SK-MEL-5 (cell line): ENCODE measurements around the gene ARHGAP28. TPM values are rescaled to one million over a fixed set of nuclear protein-coding genes. Genes with fewer than 3 reads are reported as not detected.

ENCODE experiments used
- DNase-seq: peaks from one replicate; pipeline ENCODE4 v3.0.0-alpha.2; 2016; ENCODE audit warnings: low read depth, low spot score
- in situ Hi-C: cut with HindIII; loops from 2 replicates; pipeline ENCODE4 v1.10.0; 2016; ENCODE audit warnings: low sequenced_read_pairs, high pct_unique_total_duplicates, low pct_unique_long_range_greater_than_20kb
- total RNA-seq: library from RNA; depleted of rRNA; stranded (reverse); fragments of >200 nt; shearing (Covaris generic); gene quantifications from 2 replicates; pipeline ENCODE4 v1.2.3, GENCODE V29; 2014

The ARHGAP28 gene
- total RNA-seq, 1 experiment from 2014 or later, result 1.8 TPM

DNA sequence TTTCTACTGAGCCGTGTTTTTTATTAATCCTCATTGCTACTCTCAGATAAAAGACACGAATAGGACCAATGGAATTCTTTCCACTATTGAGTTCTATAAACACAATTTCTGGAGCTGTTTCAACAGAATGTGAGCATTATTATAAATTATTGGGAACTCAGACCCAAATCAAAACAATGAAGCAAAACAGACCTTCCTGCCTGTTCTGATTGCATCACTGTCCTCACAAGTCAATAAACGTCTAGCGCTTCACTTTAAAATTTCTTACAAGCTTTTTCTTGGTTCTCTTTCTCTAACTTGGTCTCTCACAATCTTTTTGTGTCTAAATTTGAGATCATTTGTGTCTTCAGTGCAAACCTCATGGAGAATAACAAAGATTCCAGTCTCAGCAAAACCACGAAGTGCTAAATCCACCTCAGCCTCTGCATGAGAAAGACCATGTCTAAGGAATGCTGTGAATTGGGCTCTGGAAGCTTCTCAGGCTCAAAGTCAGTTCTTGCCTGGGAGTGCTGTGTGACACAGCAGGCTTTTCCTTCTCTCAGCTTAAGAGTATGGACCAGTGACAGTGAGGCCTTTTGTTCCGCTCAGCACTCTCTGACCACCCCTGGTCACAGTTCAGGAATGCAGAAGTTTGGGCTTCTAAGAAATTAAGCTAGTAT is 22.8 kb downstream of the ARHGAP28 start:
- in situ Hi-C loops, result no loop called here
- DNase-seq, result peak; percentile 30

DNA sequence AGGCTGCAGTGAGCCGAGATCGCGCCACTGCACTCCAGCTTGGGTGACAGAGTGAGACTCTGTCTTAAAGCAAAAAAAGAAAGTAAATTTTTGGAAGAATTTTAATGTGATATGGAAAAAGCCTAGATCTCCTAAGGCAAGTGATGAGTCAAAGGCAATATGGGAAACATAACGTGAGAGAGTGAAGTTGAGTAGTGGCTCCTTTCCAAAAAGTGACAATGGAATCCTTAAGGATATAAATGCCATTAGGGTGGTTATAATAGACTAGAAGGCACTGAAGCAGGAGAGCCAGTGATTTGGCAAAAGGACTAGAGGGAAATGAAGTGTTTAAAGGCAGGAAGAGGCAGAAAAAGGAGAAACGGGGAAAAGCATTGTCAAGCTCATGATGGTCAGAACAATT is 25.6 kb downstream of the ARHGAP28 start:
- in situ Hi-C loops, result no loop called here
- DNase-seq, result no peak

DNA sequence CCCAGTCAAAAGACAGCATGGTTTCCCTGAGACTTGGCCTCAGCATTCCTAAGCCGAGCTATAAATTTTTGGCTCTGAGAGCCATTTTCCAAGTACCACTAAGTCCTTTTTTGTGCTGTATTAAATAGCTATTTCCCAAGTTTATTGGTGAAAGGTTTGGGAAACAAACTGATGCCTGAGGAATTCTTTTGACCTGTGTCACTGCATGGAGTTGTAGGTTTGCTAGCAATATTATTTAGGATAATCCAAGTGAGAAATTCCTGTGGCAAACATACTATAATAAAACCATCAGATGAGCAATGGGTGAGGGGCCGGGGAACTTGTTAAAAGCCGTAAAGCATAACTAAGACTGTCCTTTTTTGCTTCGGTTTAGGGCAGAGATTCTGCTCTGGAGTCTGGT is 28.4 kb downstream of the ARHGAP28 start:
- in situ Hi-C loops, result no loop called here
- no peak for DNase-seq

DNA sequence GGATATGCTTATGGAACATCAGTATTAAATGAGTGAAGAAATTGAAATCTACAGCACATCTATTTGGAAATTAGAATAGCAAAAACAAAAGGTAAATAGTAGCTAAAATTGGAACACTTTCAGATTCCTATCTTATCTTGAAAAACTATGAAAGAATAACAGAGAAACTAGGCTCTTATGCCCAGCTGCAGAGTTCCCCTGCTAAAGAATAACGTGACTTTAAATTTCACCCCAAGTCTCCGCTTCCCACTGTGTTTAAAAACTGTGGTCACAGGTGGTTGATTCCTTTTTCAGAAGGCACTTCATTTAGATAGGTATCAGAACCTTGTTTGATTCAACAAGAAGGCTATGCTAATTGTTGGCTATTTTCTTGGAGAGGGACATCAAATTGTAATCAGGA is 30.1 kb downstream of the ARHGAP28 start:
- in situ Hi-C loops, result no loop called here
- DNase-seq, result no peak

DNA sequence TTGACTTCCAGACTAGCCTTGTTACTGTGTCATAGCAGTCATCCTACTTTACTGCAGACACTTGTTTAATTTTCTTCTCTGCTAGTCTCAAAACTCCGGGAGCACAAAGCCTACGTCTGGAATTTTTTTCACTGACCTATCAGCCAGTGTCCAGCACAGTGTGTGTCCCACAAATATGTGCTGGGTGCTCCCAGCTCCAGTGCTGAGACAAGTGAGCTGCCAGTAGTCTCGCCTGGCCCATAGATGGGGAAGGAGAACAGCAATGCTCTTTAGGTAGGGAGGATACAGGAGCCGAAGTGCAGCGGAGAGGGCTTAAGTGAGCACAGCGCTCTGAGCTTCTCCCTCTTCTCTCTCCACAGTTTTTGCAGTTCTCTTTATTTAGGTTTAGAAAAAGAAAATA is 34.0 kb downstream of the ARHGAP28 start:
- DNase-seq, result no peak
- in situ Hi-C loops, result no loop called here

DNA sequence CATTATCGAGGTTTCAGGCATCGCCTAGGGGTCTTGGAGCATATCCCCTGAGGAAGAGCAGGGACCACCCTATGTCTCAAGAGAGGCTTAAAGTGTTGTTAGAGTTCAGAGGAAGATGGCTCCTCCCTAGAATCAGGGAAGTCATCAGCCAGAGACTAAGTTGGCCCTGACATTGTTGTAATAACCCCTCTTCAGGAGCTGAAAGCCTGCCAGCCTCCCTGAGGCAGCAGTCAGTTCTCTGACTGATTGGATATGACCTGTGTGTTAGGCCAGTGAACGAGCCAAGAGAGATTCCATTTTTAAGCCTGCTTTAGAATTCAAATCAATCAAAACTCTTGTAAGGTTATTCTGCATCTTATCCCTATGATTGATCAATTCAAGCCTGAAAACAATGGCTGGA is 34.9 kb downstream of the ARHGAP28 start:
- DNase-seq, result no peak
- in situ Hi-C loops, result no loop called here

DNA sequence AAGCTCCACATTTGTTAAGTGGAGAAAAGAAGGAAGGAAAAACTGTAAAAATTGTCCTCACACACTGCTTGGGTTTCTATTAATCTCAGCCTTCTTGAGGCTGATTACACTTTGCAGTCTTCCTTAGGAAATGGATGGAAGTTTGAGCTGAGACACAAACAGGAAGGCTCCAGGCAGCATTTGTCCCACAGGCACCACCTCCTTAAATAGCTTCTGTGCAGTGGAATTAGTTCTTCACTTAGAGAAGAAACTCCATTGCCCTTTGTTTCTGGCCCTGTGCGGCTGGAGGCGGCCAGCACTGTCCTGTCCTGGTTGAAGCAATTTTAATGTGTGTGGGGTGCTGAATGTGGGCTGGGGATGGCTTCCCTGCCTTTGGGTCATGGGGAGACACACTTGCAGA is 44.3 kb downstream of the ARHGAP28 start:
- DNase-seq, result no peak
- in situ Hi-C loops, result no loop called here

DNA sequence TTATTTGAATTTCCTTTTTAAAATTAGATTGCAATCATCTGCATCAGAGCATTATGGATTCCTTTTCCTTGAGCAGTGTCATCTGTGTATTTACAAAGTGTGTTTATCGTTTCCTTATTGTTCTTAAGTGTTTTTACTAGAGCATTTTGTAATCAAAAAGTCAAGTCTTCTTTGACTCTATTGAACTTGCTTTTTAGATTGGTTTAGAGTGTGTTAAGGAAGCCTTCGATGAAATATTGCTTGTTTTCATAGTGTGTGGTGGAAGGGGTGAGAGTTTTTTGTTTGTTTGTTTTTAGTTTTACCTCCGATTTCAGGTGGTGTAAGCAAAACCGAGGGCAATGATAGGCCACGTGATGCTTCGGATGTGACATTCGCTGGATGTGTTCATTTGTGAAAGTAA is 45.7 kb downstream of the ARHGAP28 start:
- in situ Hi-C loops, result no loop called here

DNA sequence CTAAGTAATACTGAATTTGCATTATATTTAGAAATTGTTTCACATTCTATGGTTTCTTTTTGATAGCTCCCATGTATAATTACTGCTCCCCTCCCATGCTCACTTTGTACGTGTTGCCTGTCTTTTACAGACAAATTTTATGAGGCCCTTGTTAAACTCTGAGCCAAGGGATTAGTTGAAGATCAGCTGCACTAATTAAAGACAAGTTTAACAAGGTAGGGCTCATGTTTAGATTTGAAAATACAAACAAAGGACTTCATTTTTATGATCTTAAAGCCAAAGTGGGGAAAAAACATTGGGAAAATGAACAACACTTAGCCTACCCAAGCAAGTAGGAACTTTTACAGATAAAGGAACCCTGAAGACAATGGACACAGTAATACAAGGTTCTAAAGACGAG is 46.2 kb downstream of the ARHGAP28 start:
- no peak for DNase-seq
- in situ Hi-C loops, result no loop called here

More for the DNA sequence above, 45.7 kb downstream of the ARHGAP28 start:
- DNase-seq, result no peak

DNA sequence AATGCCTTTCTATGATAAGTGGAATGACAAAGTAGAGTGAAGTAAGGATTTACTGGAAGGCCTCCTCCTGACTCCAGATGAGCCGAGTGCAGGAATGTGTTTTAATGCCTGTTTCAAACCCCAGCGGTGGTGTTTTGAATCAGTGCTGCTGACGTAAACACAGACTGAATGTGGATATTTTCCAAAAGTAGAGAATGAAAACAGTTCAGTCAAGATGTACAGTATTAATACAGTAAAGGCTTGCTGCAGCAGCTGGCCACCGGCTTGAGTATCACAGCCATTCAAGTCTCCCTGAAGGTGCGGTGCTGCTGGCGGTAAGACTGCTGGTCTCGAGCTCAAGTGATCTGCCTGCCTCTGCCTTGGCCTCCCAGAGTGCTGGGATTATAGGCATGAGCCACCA is 46.7 kb downstream of the ARHGAP28 start:
- in situ Hi-C loops, result no loop called here
- DNase-seq, result no peak

DNA sequence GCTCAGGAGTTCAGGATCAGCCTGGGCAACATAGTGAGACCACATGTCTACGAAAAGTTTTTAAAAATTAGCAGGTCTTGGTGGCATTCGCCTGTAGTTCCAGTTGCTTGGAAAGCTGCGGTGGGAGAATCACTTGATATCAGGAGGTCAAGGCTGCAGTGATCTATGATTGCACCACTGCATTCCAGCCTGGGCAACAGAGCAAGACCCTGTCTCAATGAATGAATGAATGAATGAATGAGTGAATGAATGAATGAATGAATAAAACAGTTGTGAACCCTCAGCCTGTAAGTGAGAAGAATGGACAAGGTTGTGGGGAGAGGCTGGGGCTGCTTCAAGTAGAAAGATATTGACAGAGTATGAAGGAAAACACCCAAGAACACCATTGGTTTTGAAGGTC is 48.0 kb downstream of the ARHGAP28 start:
- no peak for DNase-seq
- in situ Hi-C loops, result no loop called here

DNA sequence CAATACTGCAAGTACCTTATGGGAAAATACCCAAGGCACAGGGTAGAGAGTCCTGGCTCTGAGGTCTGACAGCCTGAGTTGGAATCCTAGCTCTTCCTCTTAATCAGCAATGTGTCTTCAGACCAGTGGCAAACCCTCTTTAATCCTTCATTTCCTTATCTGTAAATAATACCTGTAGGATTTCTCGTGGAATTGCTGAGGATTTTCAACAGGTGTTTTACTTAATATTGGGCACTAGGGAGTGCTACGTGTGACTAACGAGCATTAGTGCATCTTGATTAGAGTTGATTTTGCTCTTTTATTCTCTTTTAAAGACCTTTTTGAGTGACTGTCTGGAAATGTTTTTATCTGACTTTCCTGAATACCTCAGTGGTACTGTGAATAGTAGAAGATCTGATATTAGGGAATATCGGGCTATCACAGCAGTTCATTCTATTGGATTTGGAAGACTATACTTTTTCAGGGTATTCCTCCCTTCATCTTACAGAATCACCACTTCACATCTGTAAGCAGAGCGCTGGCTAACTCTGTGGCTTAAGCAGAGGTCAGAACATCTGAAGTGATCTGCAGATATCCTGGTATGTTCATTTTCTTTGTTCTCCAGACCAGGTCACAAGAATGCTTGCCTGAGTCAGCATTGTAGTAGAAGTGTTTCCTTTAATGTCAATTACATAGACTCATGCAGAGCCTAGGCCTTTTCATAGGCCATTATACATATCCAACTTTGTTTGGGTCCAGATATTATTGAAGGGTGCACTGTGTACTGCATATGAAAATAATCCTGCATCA is 49.1 kb downstream of the ARHGAP28 start:
- DNase-seq, result no peak
- in situ Hi-C loops, result no loop called here

DNA sequence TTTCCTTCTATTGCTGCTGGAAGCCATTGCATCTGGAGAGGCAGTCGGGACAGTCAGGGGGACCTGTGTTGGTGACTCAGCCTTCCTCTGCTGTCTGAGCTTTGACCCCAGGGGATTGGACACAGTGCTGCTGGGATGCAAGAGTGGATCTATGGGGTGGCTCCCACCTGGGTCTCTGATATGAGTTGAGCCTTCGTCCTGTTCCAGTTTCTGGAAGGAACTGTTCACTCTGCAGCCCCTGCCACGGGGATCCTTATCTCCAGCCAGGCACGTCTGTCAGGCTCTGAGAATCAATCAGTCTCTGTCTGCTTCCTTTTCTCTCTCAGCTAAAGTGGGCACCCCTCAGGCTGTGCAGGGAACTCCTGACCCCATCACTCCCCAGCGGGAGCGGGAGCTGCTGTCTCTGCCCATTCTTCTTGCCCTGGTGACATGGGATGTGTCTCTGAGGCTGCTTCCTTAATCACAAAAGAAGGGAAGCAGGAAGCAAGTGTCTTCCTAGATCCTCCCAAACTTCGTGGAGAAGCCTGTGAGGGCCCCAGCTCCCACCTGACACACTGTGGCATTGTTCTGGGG is 51.7 kb downstream of the ARHGAP28 start:
- peak; percentile 12 for DNase-seq
- in situ Hi-C loops, result no loop called here

DNA sequence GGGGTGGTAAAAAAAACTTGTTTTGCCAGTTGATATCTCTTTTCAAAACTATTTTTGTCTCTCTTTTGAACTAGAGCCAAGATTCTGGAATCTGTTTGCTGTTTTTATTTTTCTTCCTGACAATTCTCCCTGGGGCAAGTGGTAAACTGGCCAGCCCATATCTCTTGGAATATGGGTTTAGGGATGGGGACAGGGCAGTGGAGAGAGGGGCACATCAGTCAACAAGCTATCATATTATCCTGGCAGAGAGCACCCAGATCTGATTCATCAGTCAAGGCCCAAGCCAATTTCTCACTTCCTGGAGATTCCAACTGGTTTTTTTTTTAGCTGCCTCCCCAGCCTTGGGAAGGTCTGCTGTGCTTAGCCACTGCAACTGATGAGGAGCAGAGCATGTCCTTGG is 52.3 kb downstream of the ARHGAP28 start:
- DNase-seq, result no peak
- in situ Hi-C loops, result no loop called here

DNA sequence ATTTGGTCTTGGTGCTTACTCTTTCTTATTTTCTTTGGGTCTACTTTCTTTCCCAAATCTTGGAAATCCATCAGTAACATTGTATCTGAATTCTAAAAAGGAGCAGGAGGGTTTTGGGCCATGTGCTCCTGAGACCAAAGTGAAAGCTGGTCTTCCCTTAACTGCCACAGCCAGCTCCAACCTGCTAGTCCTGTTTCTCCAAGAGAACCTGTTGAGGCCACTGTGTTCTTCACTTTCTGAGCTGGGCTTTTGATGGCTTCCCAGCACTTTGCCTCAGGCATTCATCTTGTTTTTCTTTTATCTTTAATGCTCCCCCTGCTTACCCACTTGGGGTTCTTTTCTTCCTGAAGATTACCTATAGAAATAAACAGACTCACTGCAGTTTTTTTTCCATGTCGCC is 53.3 kb downstream of the ARHGAP28 start:
- in situ Hi-C loops, result no loop called here
- DNase-seq, result no peak

DNA sequence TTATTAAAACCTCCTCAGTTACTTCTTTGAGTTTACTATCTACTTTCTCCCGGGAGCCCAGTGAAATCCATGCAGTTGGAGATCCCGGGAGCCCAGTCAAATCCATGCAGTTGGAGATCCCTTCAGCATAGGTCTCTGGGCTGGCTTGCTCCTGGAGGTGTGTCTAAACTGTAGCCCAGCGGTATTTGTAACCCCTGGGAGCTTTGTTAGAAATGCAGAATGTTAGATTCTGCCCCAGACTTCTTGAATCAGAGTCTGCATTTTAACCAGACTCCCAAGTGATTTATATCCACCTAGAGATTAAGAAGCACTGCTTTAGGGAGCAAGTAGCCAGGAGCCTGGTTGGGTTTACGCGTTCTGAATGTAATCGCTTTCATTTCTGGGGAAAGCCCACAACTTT is 54.5 kb downstream of the ARHGAP28 start:
- no peak for DNase-seq

DNA sequence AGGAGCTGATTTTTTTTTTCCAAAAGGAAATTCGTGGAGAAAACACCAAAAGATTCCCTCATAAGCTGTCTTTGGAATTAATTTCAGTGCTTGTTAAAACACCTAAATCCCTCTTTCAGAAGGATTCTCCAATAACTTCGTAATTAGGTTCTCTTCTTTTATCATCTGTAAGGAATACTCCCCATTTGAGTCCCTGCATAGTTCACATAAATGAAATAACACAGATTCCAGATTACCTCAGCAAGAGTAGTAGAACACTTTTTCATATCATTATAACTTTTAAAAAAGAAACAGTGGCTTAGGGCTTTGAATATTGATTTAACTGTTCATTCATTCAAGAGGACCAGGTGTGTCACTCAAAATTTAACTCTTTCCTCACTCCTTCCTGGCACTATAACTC is 55.5 kb downstream of the ARHGAP28 start:
- in situ Hi-C loops, result no loop called here
- no peak for DNase-seq

More for the DNA sequence above, 54.5 kb downstream of the ARHGAP28 start:
- in situ Hi-C loops, result no loop called here

DNA sequence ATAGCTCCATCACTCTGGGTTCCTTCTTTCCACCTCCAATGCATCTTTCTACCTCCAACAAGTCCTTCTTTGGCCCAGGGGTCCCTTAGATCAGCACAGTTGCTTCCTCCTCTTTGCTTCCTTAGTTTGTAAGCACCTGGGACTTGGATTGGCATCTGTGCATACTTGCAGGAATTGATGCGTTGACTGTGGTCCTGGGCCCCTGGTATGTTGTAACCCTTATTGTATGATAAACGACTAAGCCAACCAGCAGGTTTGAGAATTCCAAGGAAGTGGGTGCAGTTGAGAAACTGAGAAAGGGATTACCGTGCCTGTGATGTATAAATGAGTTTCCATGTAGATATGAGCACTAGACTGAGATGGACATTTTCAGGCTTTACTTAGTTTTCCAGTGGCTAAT is 55.9 kb downstream of the ARHGAP28 start:
- no peak for DNase-seq
- in situ Hi-C loops, result no loop called here

DNA sequence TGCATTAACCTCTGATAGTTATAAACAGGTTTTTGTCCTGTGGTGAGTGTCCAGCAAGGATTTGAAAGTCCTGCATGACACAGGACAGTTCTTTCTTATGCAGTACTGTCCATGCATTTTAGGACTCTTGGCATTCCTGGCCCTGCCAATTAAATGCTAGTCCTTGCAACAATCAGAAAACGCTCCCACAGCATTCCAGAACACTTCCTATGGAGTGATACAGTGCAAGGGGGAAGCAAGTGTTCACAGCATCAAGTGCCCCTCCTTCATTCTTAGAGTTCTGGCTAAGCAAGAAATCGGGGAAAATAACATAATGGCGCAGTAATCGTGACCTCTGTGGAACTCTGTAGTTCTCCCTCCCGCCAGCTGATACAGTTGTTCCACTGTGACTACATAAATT is 62.9 kb downstream of the ARHGAP28 start:
- no peak for DNase-seq
- in situ Hi-C loops, result no loop called here
